HepG2 (cell line): ENCODE results near the gene ST3GAL4. TPM values are rescaled to one million over a fixed set of nuclear protein-coding genes. Genes with fewer than 3 reads are reported as not detected.

Experiments used
- ATAC-seq: fragments of 200-7000 bp; cut with Tn5 transposase; 3 replicates; pipeline ENCODE4 v1.9.1; 2020; ENCODE audit warnings: mild to moderate bottlenecking, moderate library complexity
- BruUV-seq: library from RNA; stranded (reverse); fragments of 400-500 nt; replicated peaks from 2 replicates; lab custom pipeline; 2021; lab: Mats Ljungman, UMichigan
- CTCF ChIA-PET: fragments of 300-600 bp; formaldehyde crosslinking; extraction: SDS; loops from one replicate; lab custom pipeline; 2021; ENCODE audit warnings: low total read pairs, inconsistent platforms, low intra/inter-chr PET ratio; lab: Yijun Ruan, JAX
- POLR2A ChIA-PET: fragments of 350-600 bp; sonication (Branson Sonifier 250); formaldehyde crosslinking; loops from one replicate; lab custom pipeline; 2020; ENCODE audit warnings: antibody characterized with exemption, inconsistent platforms; lab: Yijun Ruan, JAX
- DNase-seq: peaks from one replicate; pipeline ENCODE4 v3.0.0-alpha.2; 2015; ENCODE audit warnings: low spot score
- FAIRE-seq: peaks from 3 replicates; lab custom pipeline; 2011; peaks lifted over from hg19 to GRCh38; lab: Jason Lieb, UNC
- H2AFZ ChIP-seq: one replicate; pipeline ENCODE4 v1.6.1; 2011; ENCODE audit warnings: low read length, inconsistent platforms
- H3K27ac ChIP-seq: fragments of 300-600 bp; 3 replicates; pipeline ENCODE4 v1.8.0; 2011; ENCODE audit warnings: mixed run types, mild to moderate bottlenecking, mixed read lengths, low read length, inconsistent platforms; ENCODE audit not compliant: insufficient read depth; ENCODE audit errors: extremely low read length
- H3K27me3 ChIP-seq, 2 experiments: fragments of 200-600 bp in 1 of 2; 2 replicates in 1 of 2; 3 replicates in 1 of 2; pipeline versions ENCODE4 v1.6.0 to v1.8.0; 2011; ENCODE audit warnings: low read length in 2 of 2, mild to moderate bottlenecking in 2 of 2, moderate library complexity in 2 of 2, inconsistent platforms in 1 of 2; ENCODE audit not compliant: insufficient read depth in 2 of 2, control insufficient read depth in 1 of 2
- H3K36me3 ChIP-seq, 2 experiments: fragments of 200-600 bp in 1 of 2; replicated peaks in 1 of 2; 2 replicates in 1 of 2; 3 replicates in 1 of 2; pipeline versions ENCODE4 v1.5.1 to v1.8.0; 2011; ENCODE audit warnings: low read length in 2 of 2, inconsistent platforms in 1 of 2; ENCODE audit not compliant: insufficient read depth in 2 of 2, control insufficient read depth in 1 of 2
- H3K4me1 ChIP-seq: 2 replicates; pipeline ENCODE4 v1.5.1; 2012; ENCODE audit warnings: low read length, inconsistent platforms; ENCODE audit not compliant: insufficient read depth
- H3K4me2 ChIP-seq: 2 replicates; pipeline ENCODE4 v1.6.0; 2011; ENCODE audit warnings: low read depth, low read length, inconsistent platforms
- H3K4me3 ChIP-seq, 3 experiments: fragments of 200-600 bp in 1 of 3; sonication (generic), shearing (Covaris generic) in 1 of 3; replicated peaks in 1 of 3; 2 replicates each; pipeline ENCODE4 v1.5.1; 2011 to 2016; ENCODE audit warnings: low read length in 3 of 3, inconsistent platforms in 2 of 3, low read depth in 2 of 3, mild to moderate bottlenecking in 2 of 3, control low read depth in 1 of 3, mixed read lengths in 1 of 3; ENCODE audit not compliant: insufficient read depth in 1 of 3
- H3K79me2 ChIP-seq: one replicate; pipeline ENCODE4 v1.6.1; 2011; ENCODE audit warnings: low read length, inconsistent platforms; ENCODE audit not compliant: insufficient read depth
- H3K9ac ChIP-seq: 2 replicates; pipeline ENCODE4 v1.6.0; 2011; ENCODE audit warnings: mild to moderate bottlenecking, low read depth, low read length, inconsistent platforms; ENCODE audit not compliant: insufficient read depth
- H3K9me3 ChIP-seq: 2 replicates; pipeline ENCODE4 v1.5.1; 2012; ENCODE audit warnings: mild to moderate bottlenecking, low read length
- H4K20me1 ChIP-seq: 2 replicates; pipeline ENCODE4 v1.6.0; 2011; ENCODE audit warnings: inconsistent platforms, mild to moderate bottlenecking, low read length, moderate library complexity; ENCODE audit not compliant: insufficient read depth
- DMAP1 ChIP-seq: IDR thresholded peaks from 2 replicates; pipeline ENCODE4 v1.6.1; 2016
- MXD1 ChIP-seq: sonication (generic); formaldehyde crosslinking; IDR thresholded peaks from 2 replicates; pipeline ENCODE4 v1.4.0; 2020; ENCODE audit warnings: mild to moderate bottlenecking, missing genetic modification reagents
- SYNCRIP ChIP-seq: fragments of 200-400 bp; formaldehyde crosslinking; IDR thresholded peaks from 2 replicates; pipeline ENCODE4 v1.6.1; 2018; ENCODE audit warnings: mild to moderate bottlenecking, low read depth, low read length; ENCODE audit not compliant: insufficient read depth
- ZNF616 ChIP-seq: sonication (generic); formaldehyde crosslinking; IDR thresholded peaks from 2 replicates; pipeline ENCODE4 v1.5.0; 2020; ENCODE audit warnings: low read depth, mild to moderate bottlenecking, missing genetic modification reagents
- ZNF800 ChIP-seq: sonication (generic); formaldehyde crosslinking; IDR thresholded peaks from 2 replicates; pipeline ENCODE4 v1.4.0; 2020; ENCODE audit warnings: missing genetic modification reagents
- WGBS: methylation state at CpG from one replicate; pipeline ENCODE4 v1.1.6; 2017; ENCODE audit warnings: low lambda C conversion rate; 5-methylcytosine and 5-hydroxymethylcytosine counted together
- in situ Hi-C: cut with HindIII; loops from 2 replicates; pipeline ENCODE4 v1.10.0; 2017; ENCODE audit warnings: low pct_unique_long_range_greater_than_20kb; ENCODE audit not compliant: extremely low pct_ligation_motif_present
- intact Hi-C: fragments of 100-400 bp; cut with micrococcal nuclease; formaldehyde crosslinking; loops from one replicate; pipeline ENCODE4 v1.10.0; 2022; ENCODE audit not compliant: unreplicated experiment
- polyA plus RNA-seq, 8 experiments: library from polyadenylated mRNA; depleted of rRNA in 3 of 8; stranded (reverse) in 7 of 8; unstranded in 1 of 8; fragments of >200 nt; fragmentation: Illumina TruSeq in 4 of 8; extraction: Trizol in 4 of 8; gene quantifications; 2 replicates each; pipeline versions ENCODE4 v1.2.1 to v1.2.3, GENCODE V29; 2011 to 2016; ENCODE audit warnings: low read depth in 4 of 8, missing spikeins in 1 of 8, mixed read lengths in 1 of 8; ENCODE audit not compliant: insufficient read depth in 1 of 8
- total RNA-seq, 5 experiments: library from RNA; depleted of rRNA; stranded (reverse); fragments of >200 nt; fragmentation: Illumina TruSeq; extraction: Trizol; gene quantifications; 2 replicates each; pipeline ENCODE4 v1.2.3, GENCODE V29; 2016; ENCODE audit warnings: low read depth in 1 of 5

The ST3GAL4 gene
- total and polyA plus RNA-seq, 2 of the 13 experiments (the other 11 are each of a cell fraction or from before 2014, with no cell fraction given): 9.1 to 13.3 TPM

DNA sequence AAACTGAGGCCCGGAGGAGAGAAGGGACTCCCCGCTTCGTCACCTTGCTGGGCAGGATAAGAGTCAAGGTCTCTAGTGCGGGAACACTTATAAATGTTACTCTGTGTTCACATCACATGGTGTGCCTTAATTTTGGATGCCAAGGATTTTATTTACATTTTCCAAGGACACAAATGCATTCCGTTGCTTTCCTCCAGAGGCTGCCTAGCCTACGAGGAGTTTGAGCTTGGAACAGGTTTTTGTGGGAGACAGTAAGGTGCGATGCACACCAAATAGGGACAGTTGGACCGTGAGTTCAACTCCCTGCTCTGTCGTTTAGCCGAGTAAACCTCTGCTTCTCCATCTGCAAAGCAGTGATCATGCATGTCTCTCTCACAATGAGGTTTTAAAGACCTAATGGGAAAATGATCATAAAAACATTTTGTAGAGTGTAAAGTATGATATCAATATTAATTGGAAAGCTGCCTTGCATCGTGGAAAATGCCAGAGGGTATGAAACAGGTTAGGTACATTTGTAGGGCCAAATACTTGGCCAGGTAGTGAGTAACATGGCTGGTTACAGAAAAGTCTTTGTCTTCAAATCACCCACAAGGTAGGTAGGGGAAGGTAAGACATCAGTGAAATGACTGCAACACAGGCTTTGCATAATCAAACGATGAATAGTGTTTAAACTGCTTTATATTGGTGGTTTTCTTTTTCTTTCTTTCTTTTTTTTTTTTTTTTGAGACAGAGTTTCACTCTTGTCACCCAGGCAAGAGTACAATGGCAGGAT is 61.8 kb downstream of the ST3GAL4 start:
- Histone ChIP-seq H3K9me3 (no peaks in the 10 kb centered on the region), H3K36me3 (peaks cover 4 to 33% of the 10 kb centered on the region in 2 experiments; a peak in 4 of 5 replicates), H3K4me2 (no peak overlapping the region), H4K20me1 (no peaks in the 10 kb centered on the region), H3K4me3 (no peak overlapping the region), H3K27ac (no peak overlapping the region), H3K9ac (no peak overlapping the region), H3K4me1 (no peaks in the 10 kb centered on the region), H2AFZ (no peak overlapping the region), H3K79me2 (no peaks in the 10 kb centered on the region), H3K27me3 (no peaks in the 10 kb centered on the region)
- ATAC-seq (no peak), FAIRE-seq (no peak), DNase-seq (no peak)
- CTCF ChIA-PET: no interaction called here
- intact Hi-C loops (no loop called here), in situ Hi-C loops (no loop called here)
- BruUV-seq: no TSS peak
- POLR2A ChIA-PET: no interaction called here
- WGBS: 93% methylated on average over 12 of the region's 12 CpGs
- no peak for TF ChIP-seq ZNF800 (CRISPR knock-in tag)
- TF ChIP-seq ZNF616 (CRISPR knock-in tag): no peak
- TF ChIP-seq SYNCRIP: no peak
- no peak for TF ChIP-seq DMAP1 (CRISPR knock-in tag)
- no peak for TF ChIP-seq MXD1
